Endothelial cell of umbilical vein (primary cell): ENCODE measurements around the gene PCSK9. TPM values are rescaled to one million over a fixed set of nuclear protein-coding genes. Genes with fewer than 3 reads are reported as not detected.

Source experiments
- BruUV-seq: library from RNA; stranded (reverse); fragments of 400-500 nt; replicated peaks from 2 replicates; lab custom pipeline; 2021; lab: Mats Ljungman, UMichigan
- CTCF ChIA-PET: fragments of 300-600, 350-600 bp; sonication (Branson Sonifier 250); formaldehyde crosslinking; loops from one replicate; lab custom pipeline; 2021; ENCODE audit warnings: antibody characterized with exemption, inconsistent platforms; lab: Charles Lee
- POLR2A ChIA-PET: fragments of 300-600, 350-600 bp; sonication (Branson Sonifier 250); formaldehyde crosslinking; loops from one replicate; lab custom pipeline; 2021; ENCODE audit warnings: antibody characterized with exemption, inconsistent platforms; lab: Charles Lee
- DNase-seq: peaks from one replicate; pipeline ENCODE4 v3.0.0-alpha.2; 2011; ENCODE audit warnings: low read depth, low spot score
- FAIRE-seq: peaks from 2 replicates; lab custom pipeline; 2011; peaks lifted over from hg19 to GRCh38; lab: Jason Lieb, UNC
- H2AFZ ChIP-seq: 2 replicates; pipeline ENCODE4 v1.6.0; 2012; ENCODE audit warnings: low read depth, low read length, control low read depth, inconsistent platforms
- H3K27ac ChIP-seq: 2 replicates; pipeline ENCODE4 v1.5.1; 2011; ENCODE audit warnings: low read depth, mild to moderate bottlenecking, control low read depth, low read length, moderate library complexity; ENCODE audit not compliant: insufficient read depth
- H3K27me3 ChIP-seq, 2 experiments: 2 replicates each; pipeline versions ENCODE4 v1.6.0 to v1.6.1; 2011; ENCODE audit warnings: low read length in 2 of 2, mixed read lengths in 1 of 2; ENCODE audit not compliant: control insufficient read depth in 2 of 2, insufficient read depth in 2 of 2
- H3K36me3 ChIP-seq, 2 experiments: 2 replicates in 1 of 2; 3 replicates in 1 of 2; pipeline ENCODE4 v1.5.1; 2011; ENCODE audit warnings: low read length in 2 of 2, mild to moderate bottlenecking in 1 of 2, moderate library complexity in 1 of 2; ENCODE audit not compliant: control insufficient read depth in 2 of 2, insufficient read depth in 2 of 2; ENCODE audit errors: extremely low read depth in 1 of 2
- H3K4me1 ChIP-seq: 3 replicates; pipeline ENCODE4 v1.5.1; 2011; ENCODE audit warnings: mild to moderate bottlenecking, low read length; ENCODE audit not compliant: control insufficient read depth, insufficient read depth; ENCODE audit errors: extremely low read depth
- H3K4me2 ChIP-seq: 2 replicates; pipeline ENCODE4 v1.6.1; 2011; ENCODE audit warnings: low read length, control low read depth, mixed read lengths; ENCODE audit not compliant: insufficient read depth
- H3K4me3 ChIP-seq, 3 experiments: fragments of 200-600 bp in 1 of 3; sonication (generic), shearing (Covaris generic) in 1 of 3; replicated peaks in 1 of 3; 2 replicates each; pipeline ENCODE4 v1.5.1; 2011 to 2016; ENCODE audit warnings: control low read depth in 3 of 3, low read length in 3 of 3, mild to moderate bottlenecking in 2 of 3, inconsistent platforms in 1 of 3, low read depth in 1 of 3, moderate library complexity in 1 of 3; ENCODE audit not compliant: insufficient read depth in 1 of 3
- H3K79me2 ChIP-seq: 2 replicates; pipeline ENCODE4 v1.6.0; 2012; ENCODE audit warnings: low read length, inconsistent platforms; ENCODE audit not compliant: control insufficient read depth, insufficient read depth
- H3K9ac ChIP-seq: replicated peaks from 2 replicates; pipeline ENCODE3; 2011; ENCODE audit warnings: low read length, control low read depth; ENCODE audit not compliant: insufficient read depth; ENCODE audit errors: extremely low read depth
- H3K9me1 ChIP-seq: replicated peaks from 3 replicates; pipeline ENCODE4 v1.6.0; 2011; ENCODE audit warnings: mild to moderate bottlenecking, low read length; ENCODE audit not compliant: control insufficient read depth, insufficient read depth; ENCODE audit errors: extremely low read depth
- H3K9me3 ChIP-seq: replicated peaks from 2 replicates; pipeline ENCODE4 v1.5.1; 2012; ENCODE audit warnings: low read length, inconsistent platforms; ENCODE audit not compliant: control insufficient read depth, insufficient read depth
- H4K20me1 ChIP-seq: replicated peaks from 2 replicates; pipeline ENCODE3; 2011; ENCODE audit warnings: mild to moderate bottlenecking, low read length; ENCODE audit not compliant: control insufficient read depth, insufficient read depth; ENCODE audit errors: extremely low read depth
- EZH2 ChIP-seq: IDR thresholded peaks from 2 replicates; pipeline ENCODE4 v1.6.1; 2012; ENCODE audit warnings: borderline replicate concordance, low read depth, mild to moderate bottlenecking, moderate library complexity, low read length, inconsistent platforms; ENCODE audit not compliant: severe bottlenecking
- JUN ChIP-seq: IDR thresholded peaks from 2 replicates; pipeline ENCODE4 v1.6.1; 2011; ENCODE audit warnings: borderline replicate concordance, low read depth; ENCODE audit not compliant: insufficient read length, insufficient read depth
- dilution Hi-C: fragments of 300-500 bp; cut with MboI; formaldehyde crosslinking; loops from one replicate; pipeline ENCODE4 v1.15.0; 2019; ENCODE audit warnings: low sequenced_read_pairs; ENCODE audit not compliant: extremely low pct_ligation_motif_present
- intact Hi-C: fragments of 100-400 bp; cut with micrococcal nuclease; formaldehyde crosslinking; loops from one replicate; pipeline ENCODE4 v1.10.0; 2022
- polyA plus RNA-seq, 4 experiments: library from polyadenylated mRNA; depleted of rRNA in 3 of 4; stranded (reverse) in 3 of 4; unstranded in 1 of 4; fragments of >200 nt; gene quantifications; 2 replicates each; pipeline versions ENCODE4 v1.2.1 to v1.2.3, GENCODE V29; 2011 to 2012; ENCODE audit warnings: missing spikeins in 1 of 4
- total RNA-seq: library from RNA; stranded (reverse); gene quantifications from 2 replicates; pipeline ENCODE4 v1.2.3, GENCODE V29; 2021

The PCSK9 gene
- total and polyA plus RNA-seq, 2 donors (not counting 3 experiments of a cell fraction or from before 2014, with no cell fraction given), result 0.17 to 0.35 TPM

GRCh38 chr1:54996869-54997710 lies 42.3 kb upstream of the PCSK9 start:
- H3K27ac ChIP-seq, result no peak overlapping the region
- H3K4me3 ChIP-seq, result no peak overlapping the region
- H3K79me2 ChIP-seq, result no peaks in the 10 kb centered on the region
- no peaks in the 10 kb centered on the region for H4K20me1 ChIP-seq
- H3K36me3 ChIP-seq, result no peaks in the 10 kb centered on the region
- no peak for FAIRE-seq
- ChIA-PET CTCF (interaction anchor here (0.5 to 25.0 kb wide), 23 partner anchors 9 to 1814 kb away, joined by 3 to 918 read pairs (median 6); no protein-coding TSS in a partner anchor), POLR2A (no interaction called here)
- no TSS peak for BruUV-seq
- H3K4me2 ChIP-seq, result no peak overlapping the region
- peaks cover 12 to 14% of the 10 kb centered on the region in 2 experiments for H3K27me3 ChIP-seq
- H2AFZ ChIP-seq, result peak overlapping the region; percentile 53
- DNase-seq, result peak; percentile 4
- TF ChIP-seq JUN, result no peak
- peak; percentile 82 for TF ChIP-seq EZH2
- no peak overlapping the region for H3K9ac ChIP-seq
- no peaks in the 10 kb centered on the region for H3K9me3 ChIP-seq
- dilution Hi-C loops (no loop called here), intact Hi-C loops (loop anchor here (1.0 to 2.0 kb wide), 4 partner anchors 25 to 324 kb away; no protein-coding TSS in a partner anchor)
- no peaks in the 10 kb centered on the region for H3K9me1 ChIP-seq
- H3K4me1 ChIP-seq, result peaks cover 3% of the 10 kb centered on the region

GRCh38 chr1:54997711-54997986 lies 41.7 kb upstream of the PCSK9 start:
- Histone ChIP-seq H3K36me3 (no peaks in the 10 kb centered on the region), H3K9me1 (no peaks in the 10 kb centered on the region), H3K4me1 (peaks cover 3% of the 10 kb centered on the region), H3K9me3 (no peaks in the 10 kb centered on the region), H2AFZ (no peak overlapping the region), H4K20me1 (no peaks in the 10 kb centered on the region), H3K4me3 (no peak overlapping the region), H3K79me2 (no peaks in the 10 kb centered on the region), H3K27me3 (peaks cover 12 to 14% of the 10 kb centered on the region in 2 experiments), H3K9ac (no peak overlapping the region), H3K27ac (no peak overlapping the region), H3K4me2 (no peak overlapping the region)
- intact Hi-C loops (loop anchor here (2.0 kb wide), 1 partner anchor 325 kb away; no protein-coding TSS in a partner anchor), dilution Hi-C loops (no loop called here)
- BruUV-seq, result no TSS peak
- ChIA-PET CTCF (interaction anchor here (2.0 to 25.0 kb wide), 3 partner anchors 10 to 52 kb away, joined by 6 to 918 read pairs (median 10); no protein-coding TSS in a partner anchor), POLR2A (no interaction called here)
- no peak for FAIRE-seq
- TF ChIP-seq JUN, result no peak
- no peak for DNase-seq
